Measurements from ENCODE around the gene NENF. TPM values are rescaled to one million over a fixed set of nuclear protein-coding genes. Genes with fewer than 3 reads are reported as not detected.

The NENF gene
- total RNA-seq, 1 donor from 2014 or later: 24.1 TPM

GRCh38 chr1:212453156-212453857 is 20.6 kb downstream of the NENF start:
- CTCF ChIA-PET: interaction anchor here (0.6 to 7.8 kb wide), 6 partner anchors 25 to 768 kb away, joined by 3 to 236 read pairs (median 4); no protein-coding TSS in a partner anchor
- intact Hi-C loops (cut with micrococcal nuclease): no loop called here

DNA sequence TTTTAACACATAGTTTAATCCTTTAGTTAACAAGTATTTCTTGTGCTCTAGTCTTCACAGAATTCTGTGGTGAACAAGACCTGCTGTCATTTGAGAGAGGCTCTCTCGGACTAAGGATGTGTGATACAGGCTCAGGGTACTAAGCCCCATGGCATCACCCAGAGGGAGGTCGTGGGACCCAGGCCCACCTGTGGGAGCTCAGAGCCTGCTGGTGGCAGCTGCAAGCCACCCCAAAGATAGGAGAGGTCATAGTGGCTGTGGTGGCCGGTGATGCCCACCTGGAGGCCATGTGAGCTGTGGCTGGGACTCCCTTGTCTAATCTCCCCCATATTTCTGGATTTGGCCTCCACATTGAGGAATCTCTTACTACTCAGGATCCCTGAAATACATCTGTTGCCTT is 22.0 kb downstream of the NENF start:
- no peaks in the 10 kb centered on the region for H3K36me3 Mint-ChIP-seq (ENCODE audit: low read depth)
- intact Hi-C loops (cut with micrococcal nuclease): loop anchor here (5.0 kb wide), 1 partner anchor 52 kb away; no protein-coding TSS in a partner anchor
- peaks cover 4% of the 10 kb centered on the region for H3K4me1 Mint-ChIP-seq
- no peak overlapping the region for H3K27ac Mint-ChIP-seq
- POLR2A ChIA-PET: interaction anchor here (0.6 to 1.7 kb wide), 2 partner anchors 40 to 391 kb away, joined by 3 to 6 read pairs; partner anchors contain the start of gene PACC1
- no peak for DNase-seq
- ATAC-seq (ENCODE audit: low read depth): no peak
- H3K9me3 Mint-ChIP-seq: no peaks in the 10 kb centered on the region
- no peaks in the 10 kb centered on the region for H3K27me3 Mint-ChIP-seq
- no peak overlapping the region for H3K4me3 Mint-ChIP-seq
- no peak for TF ChIP-seq CTCF (IDR thresholded peaks at IDR 0.05)
- CTCF ChIA-PET: interaction anchor here (0.6 to 7.8 kb wide), 15 partner anchors 23 to 774 kb away, joined by 3 to 236 read pairs (median 12); no protein-coding TSS in a partner anchor

More at GRCh38 chr1:212453156-212453857, 20.6 kb downstream of the NENF start:
- no peak for TF ChIP-seq CTCF (IDR thresholded peaks at IDR 0.05)
- Mint-ChIP-seq H3K9me3 (no peaks in the 10 kb centered on the region), H3K27me3 (no peaks in the 10 kb centered on the region), H3K4me1 (peaks cover 4% of the 10 kb centered on the region), H3K27ac (no peak overlapping the region), H3K4me3 (no peak overlapping the region), H3K36me3 (ENCODE audit: low read depth) (no peaks in the 10 kb centered on the region)
- DNase-seq (no peak), ATAC-seq (ENCODE audit: low read depth) (no peak)
- POLR2A ChIA-PET: interaction anchor here (0.6 to 1.4 kb wide), 2 partner anchors 384 to 418 kb away, joined by 3 to 4 read pairs; partner anchors contain the start of genes DTL and INTS7

GRCh38 chr1:212455401-212455800 is 22.7 kb downstream of the NENF start:
- ATAC-seq (ENCODE audit: low read depth): no peak
- H3K4me3 Mint-ChIP-seq: no peak overlapping the region
- no peaks in the 10 kb centered on the region for H3K9me3 Mint-ChIP-seq
- peaks cover 4% of the 10 kb centered on the region for H3K4me1 Mint-ChIP-seq
- no peaks in the 10 kb centered on the region for H3K27me3 Mint-ChIP-seq
- ChIA-PET POLR2A (interaction anchor here (0.5 to 1.7 kb wide), 4 partner anchors 41 to 339 kb away, joined by 3 to 6 read pairs (median 4); partner anchors contain the start of gene PACC1), CTCF (interaction anchor here (0.6 to 7.8 kb wide), 50 partner anchors 9 to 775 kb away, joined by 3 to 236 read pairs (median 5); partner anchors contain the start of genes DTL, INTS7, NENF and PACC1)
- DNase-seq: no peak
- TF ChIP-seq CTCF (IDR thresholded peaks at IDR 0.05): no peak
- H3K36me3 Mint-ChIP-seq (ENCODE audit: low read depth): no peaks in the 10 kb centered on the region
- intact Hi-C loops (cut with micrococcal nuclease): loop anchor here (5.0 kb wide), 1 partner anchor 53 kb away; no protein-coding TSS in a partner anchor
- no peak overlapping the region for H3K27ac Mint-ChIP-seq

DNA sequence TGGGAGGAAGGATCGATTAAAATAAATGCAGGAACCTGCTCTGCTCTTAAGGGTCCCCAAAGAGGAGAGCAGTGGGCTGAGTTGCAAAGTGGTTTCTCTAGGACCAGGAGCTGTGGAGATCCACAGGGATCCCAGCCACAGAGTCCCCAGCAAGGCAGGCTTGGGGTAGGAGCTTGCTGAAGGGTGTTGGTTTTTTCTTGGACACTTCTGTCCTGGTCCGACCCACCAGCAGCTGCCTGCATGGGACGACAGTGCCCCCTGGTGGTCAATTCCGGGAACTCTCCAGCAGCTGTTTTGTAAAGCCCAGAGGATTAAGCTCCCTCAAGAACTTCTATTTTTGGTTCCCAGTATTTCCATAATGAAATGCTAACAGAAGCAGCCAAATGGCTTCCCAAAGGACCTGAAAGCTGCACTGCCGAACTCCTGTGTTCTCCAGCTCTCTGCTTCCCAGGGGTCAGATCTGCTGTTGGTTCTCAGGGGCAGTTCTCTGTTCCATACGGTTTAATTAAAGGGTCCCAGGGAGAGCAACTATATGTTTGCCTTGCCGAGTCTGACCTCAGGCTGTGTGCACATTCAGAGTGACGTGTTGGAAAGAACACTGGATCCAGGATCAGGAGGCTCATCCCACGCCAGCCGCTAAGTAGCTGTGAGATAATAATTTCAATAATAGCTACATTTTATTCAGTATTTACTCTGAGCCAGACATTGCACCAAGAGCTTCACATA is 23.2 kb downstream of the NENF start:
- ATAC-seq (ENCODE audit: low read depth): peak; percentile 83
- intact Hi-C loops (cut with micrococcal nuclease): loop anchor here (1.0 to 5.0 kb wide), 9 partner anchors 41 to 776 kb away; partner anchors contain the start of genes DTL and INTS7
- CTCF ChIA-PET: interaction anchor here (0.5 to 7.8 kb wide), 60 partner anchors 9 to 784 kb away, joined by 3 to 236 read pairs (median 4); partner anchors contain the start of genes DTL, INTS7, NENF and PACC1
- peak; percentile 76 for DNase-seq
- H3K27me3 Mint-ChIP-seq: no peaks in the 10 kb centered on the region
- POLR2A ChIA-PET: interaction anchor here (0.5 to 1.8 kb wide), 5 partner anchors 41 to 385 kb away, joined by 3 to 8 read pairs (median 5); partner anchors contain the start of gene PACC1
- H3K4me3 Mint-ChIP-seq: no peak overlapping the region
- peaks cover 4% of the 10 kb centered on the region for H3K4me1 Mint-ChIP-seq
- no peak overlapping the region for H3K27ac Mint-ChIP-seq
- H3K9me3 Mint-ChIP-seq: no peaks in the 10 kb centered on the region
- H3K36me3 Mint-ChIP-seq (ENCODE audit: low read depth): no peaks in the 10 kb centered on the region
- TF ChIP-seq CTCF (IDR thresholded peaks at IDR 0.05): peak; percentile 98
